Measurements from ENCODE around the gene DCD. TPM values are rescaled to one million over a fixed set of nuclear protein-coding genes. Genes with fewer than 3 reads are reported as not detected.

DCD gene
- total RNA-seq, 1 donor, result not detected

- H3K4me3 ChIP-seq (ENCODE audit: low read depth, low read length), result no peak overlapping the region
- TF ChIP-seq CTCF (IDR thresholded peaks at IDR 0.05; ENCODE audit: insufficient read depth, low read depth, low read length), result no peak
- DNase-seq (ENCODE audit: low read depth), result no peak
These were observed 44.3 kb downstream of the DCD start for GRCh38 chr12:54603872-54604271.

- peak; percentile 93 for TF ChIP-seq CTCF (IDR thresholded peaks at IDR 0.05; ENCODE audit: insufficient read depth, low read depth, low read length)
- DNase-seq (ENCODE audit: low read depth), result peak; percentile 64
- H3K4me3 ChIP-seq (ENCODE audit: low read depth, low read length), result no peak overlapping the region
These were observed 44.9 kb downstream of the DCD start for GRCh38 chr12:54603173-54603814.

- TF ChIP-seq CTCF (IDR thresholded peaks at IDR 0.05; ENCODE audit: insufficient read depth, low read depth, low read length), result no peak
- DNase-seq (ENCODE audit: low read depth), result no peak
- no peak overlapping the region for H3K4me3 ChIP-seq (ENCODE audit: low read depth, low read length)
These were observed 45.5 kb downstream of the DCD start for GRCh38 chr12:54602661-54603060.

GRCh38 chr12:54601841-54602240 lies 46.3 kb downstream of the DCD start:
- H3K4me3 ChIP-seq (ENCODE audit: low read depth, low read length), result no peak overlapping the region
- TF ChIP-seq CTCF (IDR thresholded peaks at IDR 0.05; ENCODE audit: insufficient read depth, low read depth, low read length), result no peak
- DNase-seq (ENCODE audit: low read depth), result no peak

- H3K4me3 ChIP-seq (ENCODE audit: low read depth, low read length), result no peak overlapping the region
- no peak for TF ChIP-seq CTCF (IDR thresholded peaks at IDR 0.05; ENCODE audit: insufficient read depth, low read depth, low read length)
- DNase-seq (ENCODE audit: low read depth), result no peak
These were observed 49.2 kb downstream of the DCD start for GRCh38 chr12:54598970-54599369.

GRCh38 chr12:54596526-54596946 lies 51.6 kb downstream of the DCD start:
- peak; percentile 52 for DNase-seq (ENCODE audit: low read depth)
- H3K4me3 ChIP-seq (ENCODE audit: low read depth, low read length), result no peak overlapping the region
- peak; percentile 92 for TF ChIP-seq CTCF (IDR thresholded peaks at IDR 0.05; ENCODE audit: insufficient read depth, low read depth, low read length)

- no peak overlapping the region for H3K4me3 ChIP-seq (ENCODE audit: low read depth, low read length)
- no peak for TF ChIP-seq CTCF (IDR thresholded peaks at IDR 0.05; ENCODE audit: insufficient read depth, low read depth, low read length)
- DNase-seq (ENCODE audit: low read depth), result no peak
These were observed 52.7 kb downstream of the DCD start for GRCh38 chr12:54595471-54595870.
